HG03280 (cell line): ENCODE measurements around the gene NKX2-2.
A peak's percentile ranks its signal among the peaks of the same experiment; 100 is the strongest.

Source experiments
- ATAC-seq: cut with Tn5 transposase; IDR thresholded peaks from one replicate; pipeline ENCODE4 v1.9.1; 2021; ENCODE audit warnings: mild to moderate bottlenecking, moderate library complexity; ENCODE audit not compliant: unreplicated experiment

NKX2-2 gene

DNA sequence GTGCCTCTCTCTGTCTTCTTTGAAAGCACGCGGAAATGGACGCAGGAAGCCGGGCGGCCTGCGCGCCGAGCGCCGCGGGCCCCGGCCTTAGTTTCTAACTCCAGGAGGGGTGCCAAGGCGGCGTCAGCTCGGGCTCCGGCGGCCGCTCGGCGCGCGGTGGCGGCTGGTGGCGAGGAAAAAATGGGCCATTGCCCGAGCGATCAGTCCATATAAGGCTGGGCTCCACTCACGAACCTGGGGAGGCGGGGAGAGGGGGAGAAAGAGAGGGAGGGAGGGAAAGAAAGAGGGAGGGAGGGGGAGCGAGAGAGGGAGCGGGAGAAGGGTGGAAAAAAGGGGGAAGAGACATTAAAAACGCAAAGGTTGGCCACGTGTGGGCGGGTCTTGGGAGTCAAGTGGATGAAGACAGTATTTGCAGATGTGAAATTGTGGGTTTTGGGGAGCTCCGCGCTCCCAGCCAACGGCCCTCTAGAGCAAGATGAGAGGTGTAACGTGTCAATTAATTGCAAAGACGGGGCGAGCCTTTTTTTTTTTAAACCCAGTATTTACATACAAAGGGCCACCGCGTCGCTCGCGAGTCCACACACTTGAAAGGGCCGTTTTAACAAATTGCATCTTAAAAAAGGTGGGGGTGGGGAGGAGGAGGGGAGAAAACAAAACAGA is at the start of gene NKX2-2:
TSS of gene NKX2-2 (minus strand) at position 184 of the 660 bp plus-strand sequence. CDS start 395 bp downstream, outside the sequence.
- no peak for ATAC-seq

DNA sequence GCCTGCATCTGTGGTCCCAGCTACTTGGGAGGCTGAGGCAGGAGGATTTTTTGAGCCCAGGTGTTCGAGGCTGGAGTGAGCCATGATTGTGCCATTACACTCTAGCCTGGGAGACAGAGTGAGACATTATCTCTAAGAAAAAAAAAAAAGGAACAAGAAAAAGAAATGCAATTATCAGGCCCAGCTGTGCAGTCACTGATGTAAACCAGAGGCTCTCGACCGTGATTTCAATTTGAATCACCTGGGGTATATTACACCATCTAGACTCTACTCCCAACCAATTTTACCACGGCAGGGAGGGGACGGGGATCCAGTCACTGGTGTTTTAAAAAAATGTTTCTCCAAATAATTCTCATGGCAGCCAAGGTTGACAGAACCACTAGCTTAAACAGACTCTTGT is 48.8 kb upstream of the NKX2-2 start:
- no peak for ATAC-seq

DNA sequence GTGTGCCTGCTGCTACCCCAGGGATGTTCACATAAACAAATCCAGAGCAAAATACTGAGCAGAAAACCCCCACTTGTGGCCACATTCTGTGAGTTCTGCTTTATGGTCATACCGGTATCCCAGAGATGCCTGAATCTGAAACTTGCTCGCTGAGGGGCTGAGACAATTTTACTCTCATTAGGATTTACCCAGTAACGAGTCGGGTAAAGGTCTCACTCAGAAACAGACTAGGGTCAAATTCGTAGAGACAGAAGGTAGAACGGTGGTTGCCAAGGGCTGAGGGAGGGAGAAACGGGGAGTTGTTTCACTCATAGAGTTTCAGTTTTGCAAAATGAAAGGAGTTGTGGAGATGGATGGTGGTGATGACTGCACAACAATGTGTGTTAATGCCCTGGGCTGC is 45.4 kb upstream of the NKX2-2 start:
- ATAC-seq = peak; percentile 72

DNA sequence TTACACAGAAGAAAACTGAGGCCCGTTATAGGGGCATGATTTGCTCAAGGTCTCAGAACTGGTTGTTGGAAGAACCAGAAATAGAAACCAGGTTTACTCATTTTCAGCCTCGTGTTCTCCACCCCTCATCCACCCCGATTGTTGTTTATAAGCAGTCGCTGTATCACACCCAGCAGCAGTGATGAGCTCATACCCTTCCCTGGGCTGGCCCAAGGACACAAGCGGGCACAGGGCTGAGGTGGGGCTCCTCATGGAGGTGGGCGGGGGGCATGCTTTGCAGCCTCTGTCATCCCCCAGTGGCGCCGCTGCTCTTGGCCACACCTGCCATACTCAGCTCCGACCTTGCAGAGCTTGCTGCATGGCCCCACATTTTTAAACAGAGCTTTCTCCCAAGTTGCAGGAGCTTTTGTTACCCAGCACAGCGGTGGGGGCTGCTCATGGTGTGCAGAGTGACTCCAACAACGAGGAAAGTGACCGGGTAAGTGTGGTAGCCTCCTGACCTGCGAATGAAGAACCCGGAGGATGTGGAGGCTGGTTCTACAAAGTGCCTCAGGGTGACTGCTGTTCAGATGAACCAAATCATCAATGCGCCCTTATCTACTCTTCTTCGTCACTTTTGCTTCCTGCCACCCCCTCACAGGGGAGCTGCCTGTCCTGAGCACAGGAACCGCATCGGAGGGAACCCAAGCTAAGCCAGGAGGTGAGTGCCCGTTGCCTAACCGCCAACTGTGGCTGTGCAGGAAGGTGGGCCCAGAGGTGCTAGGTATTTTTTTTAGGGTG is 43.6 kb upstream of the NKX2-2 start:
- no peak for ATAC-seq

DNA sequence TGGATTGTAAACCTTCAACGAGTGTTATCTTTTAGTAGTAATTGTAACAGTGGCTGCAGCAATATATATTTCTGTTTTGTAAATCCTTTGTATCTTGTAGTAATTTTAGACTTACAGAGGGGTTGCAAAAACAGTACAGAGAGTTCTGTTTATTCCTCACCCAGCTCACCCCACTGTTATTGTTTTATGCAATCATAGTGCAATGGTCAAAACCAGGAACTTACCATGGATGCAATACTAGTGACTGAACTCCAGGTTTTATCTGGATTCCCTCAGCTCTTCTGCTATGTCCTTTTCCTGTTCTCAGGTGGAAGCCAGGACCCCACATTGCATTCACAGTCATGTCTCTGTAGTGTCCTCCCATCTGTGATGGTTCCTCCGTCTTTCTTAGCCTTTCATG is 42.5 kb upstream of the NKX2-2 start:
- no peak for ATAC-seq

DNA sequence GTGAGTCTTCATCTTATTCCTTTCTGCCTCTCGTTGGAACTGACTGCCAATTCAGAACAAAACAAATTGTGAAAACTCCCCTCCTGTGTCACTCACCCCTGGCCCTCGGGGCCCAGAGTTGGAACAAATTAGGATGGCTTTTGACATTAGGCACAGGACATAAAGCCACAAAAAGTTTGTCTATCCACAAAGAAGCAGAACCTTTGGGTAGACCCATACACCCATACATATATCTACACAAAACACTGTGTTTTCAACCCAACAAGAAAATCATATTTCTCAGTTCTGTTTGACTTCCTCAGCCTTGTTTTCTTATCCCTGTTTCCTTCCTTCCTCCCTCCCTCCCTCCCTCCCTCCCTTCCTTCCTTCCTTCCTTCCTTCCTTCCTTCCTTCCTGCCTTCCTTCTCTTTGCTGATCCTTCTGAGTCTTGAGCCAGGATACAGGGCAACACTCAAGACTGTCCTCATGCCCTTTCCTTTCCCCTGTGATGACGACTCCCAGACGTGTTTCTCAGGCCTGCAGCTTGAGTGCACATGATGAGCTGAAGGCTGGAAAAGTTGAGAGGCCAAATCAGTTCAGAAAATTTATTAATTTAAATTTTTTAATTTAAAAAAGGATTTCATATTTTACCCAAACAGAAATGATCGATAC is 41.7 kb upstream of the NKX2-2 start:
- ATAC-seq = no peak

DNA sequence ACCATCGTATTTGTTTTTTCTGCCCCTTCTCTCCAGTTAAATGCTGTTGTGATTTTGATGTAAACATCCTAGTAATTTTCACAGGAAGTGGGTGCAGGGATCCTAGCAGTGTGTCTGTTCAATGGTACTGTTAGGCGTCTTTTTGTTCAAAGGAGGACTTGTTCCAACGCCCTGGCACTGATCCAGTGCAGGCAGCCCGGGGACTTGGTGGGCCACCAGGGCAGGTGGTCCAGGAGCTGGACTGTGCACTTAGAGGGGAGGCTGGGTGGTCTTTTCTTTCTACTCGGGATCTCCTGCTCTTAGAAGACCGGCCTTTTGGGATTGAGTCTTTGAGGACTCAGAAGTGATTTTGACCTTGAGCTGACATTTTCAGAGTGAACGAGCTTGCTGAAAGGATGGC is 41.1 kb upstream of the NKX2-2 start:
- no peak for ATAC-seq

DNA sequence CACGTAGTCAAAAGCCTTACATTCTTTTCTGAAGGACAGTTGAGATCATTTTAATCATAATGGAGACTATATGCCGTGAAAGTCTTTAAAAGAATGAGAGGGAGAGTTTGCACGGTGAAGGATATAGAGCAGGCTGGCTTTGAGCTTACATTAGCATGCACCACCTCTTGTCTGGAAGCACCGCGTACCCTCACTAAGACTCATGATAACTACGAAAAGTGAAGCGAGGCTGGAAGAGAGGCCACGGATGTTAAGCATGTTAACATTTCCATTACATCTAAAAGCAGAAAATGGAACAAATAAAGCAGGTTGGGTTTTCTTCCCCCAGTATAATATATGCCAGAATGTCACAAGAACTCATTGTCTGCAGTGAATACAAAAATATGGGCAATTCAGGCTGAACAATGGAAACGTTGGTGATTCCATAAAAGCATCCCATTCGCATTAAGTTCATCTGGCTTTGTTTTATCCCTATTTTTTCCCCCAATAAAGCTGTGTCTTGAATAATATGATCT is 40.6 kb upstream of the NKX2-2 start:
- ATAC-seq = no peak

DNA sequence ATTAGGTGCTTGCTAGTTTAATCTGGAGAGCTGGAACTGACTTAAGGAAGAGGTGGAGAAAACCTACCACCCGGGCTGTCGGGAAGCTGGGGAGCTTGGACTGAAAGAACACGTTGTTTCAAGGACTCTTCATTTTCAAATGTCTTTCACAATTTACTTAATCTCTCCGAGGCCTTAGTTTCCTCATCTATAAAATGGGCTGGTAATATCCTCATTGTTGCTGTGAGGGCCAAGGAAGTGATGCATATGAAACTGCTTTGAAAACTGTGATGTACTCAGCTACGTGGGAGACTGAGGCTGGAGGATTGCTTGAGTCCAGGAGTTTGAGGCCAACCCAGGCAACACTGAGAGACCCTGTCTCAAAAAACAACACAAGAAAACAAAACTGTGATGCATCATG is 36.7 kb upstream of the NKX2-2 start:
- no peak for ATAC-seq

DNA sequence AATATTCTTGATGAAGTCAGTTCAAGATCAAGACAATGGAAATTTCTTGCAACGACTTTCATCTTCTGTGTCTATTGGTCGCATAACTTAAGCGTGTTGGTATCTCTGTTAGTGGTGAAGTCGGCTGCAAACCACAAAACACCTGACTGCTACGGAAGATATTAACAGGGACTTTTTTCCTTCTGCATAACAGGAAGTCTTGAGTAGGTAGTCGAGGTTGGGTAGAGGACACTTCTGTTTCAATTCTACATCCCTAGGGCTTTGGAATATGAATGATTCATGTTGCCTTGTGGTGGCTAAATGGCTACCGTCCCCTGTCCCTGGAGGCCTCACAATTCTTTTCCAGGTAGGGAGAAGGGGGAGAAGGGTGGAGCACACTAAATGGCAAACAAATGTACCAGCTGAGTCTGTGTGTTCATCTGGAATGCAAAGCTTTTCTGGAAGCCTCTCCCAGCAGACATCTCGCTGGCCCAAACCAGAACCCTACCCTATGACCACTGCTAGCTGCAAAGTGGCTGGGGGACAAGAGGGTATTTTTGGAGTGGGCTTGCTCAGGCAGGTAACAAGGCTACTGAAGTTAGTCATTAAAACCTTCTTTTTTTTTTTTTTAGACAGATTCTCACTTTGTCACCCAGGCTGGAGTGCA is 34.6 kb upstream of the NKX2-2 start:
- ATAC-seq = peak; percentile 70

DNA sequence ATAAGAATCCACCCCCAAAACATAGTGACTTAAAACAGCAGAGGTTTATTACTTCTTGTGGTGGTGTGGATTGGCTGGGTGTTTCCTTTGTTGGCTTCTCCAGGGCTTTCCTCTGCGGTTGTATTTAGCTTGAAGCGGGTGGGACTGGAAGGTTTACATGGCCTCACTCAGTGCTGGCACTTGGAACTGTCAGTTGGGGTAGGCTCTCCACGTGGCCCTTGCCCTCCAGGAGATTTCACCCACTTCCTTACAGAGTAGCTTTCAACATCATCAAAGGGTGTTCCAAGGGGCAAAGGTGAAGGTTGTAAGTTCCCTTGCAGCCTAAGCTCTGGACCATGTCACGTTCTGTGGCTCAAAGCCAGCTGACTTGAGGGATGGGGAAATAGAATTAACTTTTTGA is 32.5 kb upstream of the NKX2-2 start:
- no peak for ATAC-seq

DNA sequence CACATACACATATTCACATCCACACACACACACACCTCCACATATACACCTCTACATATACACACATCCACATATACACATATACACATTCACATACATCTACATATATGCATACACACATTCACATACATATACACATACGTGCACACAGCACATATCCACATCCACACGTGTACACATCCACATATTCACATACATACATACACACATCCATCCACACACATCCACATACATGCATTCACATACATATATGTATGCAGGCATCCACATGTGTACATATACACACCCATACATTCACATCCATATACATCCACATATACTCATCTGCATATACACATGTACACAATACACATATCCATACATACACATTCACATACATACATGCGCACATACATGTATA is 25.6 kb upstream of the NKX2-2 start:
- ATAC-seq = no peak

DNA sequence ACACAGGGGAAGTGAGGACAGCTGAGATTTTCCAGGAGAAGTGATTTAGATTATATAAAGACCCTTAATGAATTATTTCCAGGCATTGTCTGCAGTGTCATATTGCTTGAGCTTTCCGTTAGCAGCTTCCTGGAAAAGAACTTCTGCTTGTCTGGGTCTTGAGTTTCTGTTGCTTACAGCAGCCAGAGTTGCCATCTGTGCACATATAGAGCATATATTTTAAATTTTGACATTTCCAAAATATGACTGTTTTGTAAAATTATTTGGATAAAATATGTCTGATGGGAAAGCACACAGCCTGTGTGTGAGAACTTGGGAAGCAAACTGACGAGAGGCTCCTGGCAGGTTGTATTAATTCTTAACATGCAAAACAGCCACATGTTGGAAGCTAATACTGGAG is 21.0 kb upstream of the NKX2-2 start:
- no peak for ATAC-seq

DNA sequence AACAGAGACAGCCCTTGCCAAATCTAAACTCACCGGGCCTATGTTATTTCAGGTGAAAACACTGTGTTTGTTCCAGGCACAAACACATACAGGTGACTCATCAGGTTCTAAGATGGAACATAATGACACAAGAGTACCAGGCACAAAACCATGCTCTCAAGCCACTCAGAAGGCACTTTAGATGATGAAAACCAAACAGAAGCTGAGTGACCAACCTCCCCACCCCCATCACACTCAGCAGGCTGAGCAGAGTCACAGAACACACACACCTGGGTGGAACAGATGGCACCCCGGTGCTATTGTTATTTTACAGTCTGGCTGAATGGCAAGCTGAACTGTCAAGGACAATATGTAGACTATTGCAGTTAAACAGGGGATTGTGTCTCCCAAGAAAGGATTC is 20.6 kb upstream of the NKX2-2 start:
- no peak for ATAC-seq

DNA sequence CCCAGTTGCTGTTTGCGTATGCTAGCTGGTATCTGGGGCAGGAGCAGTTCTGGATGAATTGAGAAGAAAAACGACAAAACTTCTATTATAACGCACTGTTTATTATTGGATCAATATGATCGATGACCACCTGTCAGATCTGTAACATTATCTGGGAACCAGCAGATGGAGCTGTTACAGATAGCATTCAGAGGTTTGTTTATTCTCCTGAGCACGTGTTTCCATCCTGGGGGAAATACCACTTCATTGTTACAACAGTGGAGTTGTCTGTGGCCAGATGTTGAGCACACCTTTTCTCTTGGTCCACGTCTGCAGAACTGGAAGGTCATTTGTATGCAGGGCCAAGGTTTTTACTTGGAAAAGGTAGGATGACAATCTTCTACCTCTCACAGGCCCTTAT is 16.0 kb upstream of the NKX2-2 start:
- no peak for ATAC-seq

DNA sequence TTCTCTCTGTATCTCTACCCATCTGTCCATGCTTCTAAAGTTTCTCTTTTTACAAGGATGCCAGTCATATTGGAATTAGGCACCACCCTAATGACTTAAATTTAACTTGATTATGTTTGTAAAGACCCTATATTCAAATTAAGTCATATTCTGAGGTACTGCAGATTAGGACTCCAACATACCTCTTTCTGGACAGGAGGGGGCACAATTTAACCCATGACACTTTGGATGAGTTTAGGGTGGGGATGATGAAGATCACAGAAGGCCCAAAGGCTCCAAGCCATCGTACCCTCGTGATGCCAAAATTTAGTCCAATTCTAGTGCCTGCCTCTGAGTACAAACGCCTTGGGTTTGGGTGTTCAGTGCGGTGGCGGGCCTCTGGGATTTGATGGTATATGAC is 15.0 kb upstream of the NKX2-2 start:
- ATAC-seq = no peak

DNA sequence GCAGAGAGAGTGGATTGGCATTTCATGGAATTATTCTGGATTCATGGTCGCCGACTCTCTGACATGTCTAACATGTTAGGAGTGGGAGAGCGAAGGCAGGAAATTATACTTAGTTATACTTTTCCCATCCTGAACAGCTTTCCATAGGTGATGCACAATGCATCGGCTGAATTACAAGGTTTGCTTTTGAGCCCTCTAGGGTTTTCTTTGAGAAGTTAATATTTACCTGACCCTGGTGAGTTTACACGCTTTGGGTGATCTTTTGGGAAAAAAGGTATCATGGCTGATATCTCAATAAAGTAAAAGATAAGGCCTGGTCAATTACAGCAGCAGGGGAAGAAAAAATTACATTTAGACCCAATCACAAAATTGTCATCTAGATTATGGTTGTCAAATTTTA is 14.0 kb upstream of the NKX2-2 start:
- no peak for ATAC-seq

DNA sequence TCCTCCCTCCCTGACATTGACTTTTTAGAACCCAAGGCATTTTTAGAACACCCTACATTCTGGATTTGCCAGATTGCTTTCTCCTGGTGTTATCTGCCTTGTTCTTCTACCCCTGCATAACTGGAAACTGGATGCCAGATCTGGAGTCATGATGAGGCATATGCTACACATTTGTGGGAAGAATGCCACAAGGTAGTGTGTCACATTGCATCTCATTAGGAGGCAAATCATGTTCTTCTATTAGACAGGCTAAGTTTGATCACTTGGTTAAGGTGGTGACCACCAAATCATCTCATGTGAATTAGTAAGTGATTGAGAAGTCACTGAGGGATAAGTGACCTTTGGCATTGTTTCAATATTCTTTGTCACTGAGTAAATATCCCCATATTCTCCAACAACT is 12.9 kb upstream of the NKX2-2 start:
- no peak for ATAC-seq

DNA sequence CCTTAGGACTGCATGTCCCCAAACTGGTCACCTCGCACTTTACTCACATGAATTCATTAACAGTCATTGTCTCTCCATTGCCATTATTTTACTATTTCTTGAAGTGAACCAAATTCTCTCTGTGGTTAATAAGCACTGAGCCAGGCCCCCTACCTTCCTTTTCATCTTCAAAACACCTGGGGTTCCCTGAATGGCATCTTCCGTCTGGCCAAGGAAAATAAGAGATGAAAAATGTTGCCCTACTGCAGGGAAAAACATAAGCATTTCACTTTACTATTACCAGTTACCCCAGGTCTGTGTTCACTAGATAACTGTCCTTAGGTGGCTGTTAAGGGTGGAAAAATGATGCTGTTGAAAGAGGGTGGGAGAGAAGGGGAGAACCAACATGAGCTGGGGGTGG is 10.0 kb upstream of the NKX2-2 start:
- ATAC-seq = no peak

DNA sequence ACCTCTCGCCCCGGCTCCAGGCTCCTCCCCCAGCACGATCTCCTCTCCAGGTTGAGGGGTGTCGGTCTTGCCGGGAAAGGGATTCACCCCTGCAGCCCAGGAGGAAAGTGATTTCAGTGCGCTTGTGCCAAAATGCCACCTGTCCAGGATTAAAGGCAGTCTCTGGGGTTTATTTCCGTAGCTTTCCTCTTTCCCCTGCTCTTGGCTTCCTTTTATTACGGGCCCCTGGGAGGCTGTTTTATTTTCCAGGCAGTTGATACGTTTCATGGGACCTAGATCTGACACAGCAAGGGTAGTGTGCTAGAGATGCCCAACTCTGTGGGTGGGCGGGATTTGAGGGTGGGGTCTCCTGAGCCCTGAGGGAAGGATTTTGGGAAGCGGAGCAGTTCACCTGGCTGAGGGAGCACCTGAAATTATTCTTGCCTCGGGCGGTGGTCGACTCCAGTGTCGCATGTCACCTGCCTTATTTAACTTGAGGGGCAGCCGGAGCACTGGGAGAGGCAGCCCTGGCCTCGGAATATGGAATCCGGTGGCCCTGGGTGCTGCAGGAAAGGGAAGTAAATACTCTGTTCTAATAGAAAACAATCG is 9.5 kb upstream of the NKX2-2 start:
- ATAC-seq = no peak
